ENCODE measurements around the gene HS6ST1. TPM values are rescaled to one million over a fixed set of nuclear protein-coding genes. Genes with fewer than 3 reads are reported as not detected.

Gene HS6ST1, protein sequence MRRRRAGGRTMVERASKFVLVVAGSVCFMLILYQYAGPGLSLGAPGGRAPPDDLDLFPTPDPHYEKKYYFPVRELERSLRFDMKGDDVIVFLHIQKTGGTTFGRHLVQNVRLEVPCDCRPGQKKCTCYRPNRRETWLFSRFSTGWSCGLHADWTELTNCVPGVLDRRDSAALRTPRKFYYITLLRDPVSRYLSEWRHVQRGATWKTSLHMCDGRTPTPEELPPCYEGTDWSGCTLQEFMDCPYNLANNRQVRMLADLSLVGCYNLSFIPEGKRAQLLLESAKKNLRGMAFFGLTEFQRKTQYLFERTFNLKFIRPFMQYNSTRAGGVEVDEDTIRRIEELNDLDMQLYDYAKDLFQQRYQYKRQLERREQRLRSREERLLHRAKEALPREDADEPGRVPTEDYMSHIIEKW
- total RNA-seq (2014; rRNA removed): 21.5 and 25.6 TPM in 2 replicates
- percentile 46 among the genes with signal in this experiment for Bru-seq, nascent RNA
- percentile 57 among the genes with signal in this experiment for BruChase-seq, experiment 1, labeled RNA remaining after a 6-hour chase
- percentile 54 among the genes with signal in this experiment for BruChase-seq, experiment 2, labeled RNA remaining after a 2-hour chase
- long read RNA-seq, partial matches to known transcripts: 0 of 36 reads
- long read RNA-seq, other reads (novel, unspliced or antisense): 32 of 36 reads

DNA sequence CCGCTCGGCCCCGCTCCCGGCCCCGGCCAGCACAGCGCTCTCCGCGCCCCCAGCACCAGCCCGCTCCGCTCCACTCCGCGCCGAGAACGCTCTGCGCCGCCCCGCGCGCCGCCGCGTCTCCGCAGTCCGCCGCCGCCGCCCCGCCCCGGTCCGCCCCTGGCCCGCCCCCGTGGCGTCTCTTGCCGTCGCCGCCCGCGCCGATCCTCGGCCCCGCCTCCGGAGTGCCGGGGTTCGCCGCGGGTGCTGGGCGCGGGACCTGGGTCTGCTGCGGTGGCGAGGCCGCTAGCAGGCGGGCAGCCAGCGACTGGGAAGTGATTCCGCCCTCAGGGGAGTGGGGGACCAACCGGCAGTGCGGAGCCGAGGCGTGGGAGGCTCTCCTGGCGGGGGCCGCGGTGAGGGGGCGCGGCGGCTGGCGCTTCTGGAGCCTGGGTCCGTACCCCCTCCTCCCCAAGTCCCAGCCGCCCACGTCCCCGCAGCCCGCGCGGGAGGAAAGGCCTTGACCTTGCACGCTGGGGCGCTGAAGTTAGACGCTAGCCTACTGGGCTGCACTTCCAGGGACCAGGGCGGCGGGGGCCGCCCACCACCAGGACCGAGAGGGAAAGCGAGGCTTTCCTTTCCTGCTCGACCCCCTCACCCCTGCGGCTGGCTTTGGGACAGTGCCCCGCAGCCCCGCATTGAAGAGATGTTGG lies at the start of gene HS6ST1:
Gene HS6ST1, minus strand, starts transcription at position 93 of the 689 bp plus-strand sequence. CDS start 305 bp downstream, outside the sequence.
- POLR2A ChIA-PET (ENCODE audit: unreplicated experiment): no interaction called here
- ATAC-seq: peak; percentile 78
- Histone ChIP-seq H4K20me1 (ENCODE audit: low read length) (peaks cover 25% of the 10 kb centered on the region), H3K9me2 (replicated peaks; ENCODE audit: low read length) (no peaks in the 10 kb centered on the region), H3K4me1 (ENCODE audit: insufficient read depth, low read length) (peaks cover 8% of the 10 kb centered on the region; the same call in 1 of the 2 replicates), H3K9ac (ENCODE audit: low read length) (peak within 1 kb of the TSS; percentile 63), H3K79me2 (ENCODE audit: low read length) (peaks cover 39% of the 10 kb centered on the region), H3K27ac (ENCODE audit: low read length) (no peak within 1 kb of the TSS), H3K9me3 (ENCODE audit: low read length) (no peaks in the 10 kb centered on the region), H3F3A (ENCODE audit: low read length, unreplicated experiment) (no peaks in the 10 kb centered on the region), H3K4me3 (ENCODE audit: low read length) (peak within 1 kb of the TSS; percentile 91), H3K4me2 (ENCODE audit: low read length) (peak within 1 kb of the TSS; percentile 100), H3K27me3 (ENCODE audit: low read length) (no peaks in the 10 kb centered on the region), H2AFZ (ENCODE audit: low read length) (peak within 1 kb of the TSS; percentile 95), H3K36me3 (ENCODE audit: low read depth, low read length) (no peaks in the 10 kb centered on the region)
- TF ChIP-seq EZH2 (IDR thresholded peaks at IDR 0.05; ENCODE audit: low read length, unreplicated experiment): no peak
- TF ChIP-seq EZH2phosphoT487 (IDR thresholded peaks at IDR 0.05; ENCODE audit: borderline replicate concordance, low read length): no peak
- TF ChIP-seq, protein P1, sequence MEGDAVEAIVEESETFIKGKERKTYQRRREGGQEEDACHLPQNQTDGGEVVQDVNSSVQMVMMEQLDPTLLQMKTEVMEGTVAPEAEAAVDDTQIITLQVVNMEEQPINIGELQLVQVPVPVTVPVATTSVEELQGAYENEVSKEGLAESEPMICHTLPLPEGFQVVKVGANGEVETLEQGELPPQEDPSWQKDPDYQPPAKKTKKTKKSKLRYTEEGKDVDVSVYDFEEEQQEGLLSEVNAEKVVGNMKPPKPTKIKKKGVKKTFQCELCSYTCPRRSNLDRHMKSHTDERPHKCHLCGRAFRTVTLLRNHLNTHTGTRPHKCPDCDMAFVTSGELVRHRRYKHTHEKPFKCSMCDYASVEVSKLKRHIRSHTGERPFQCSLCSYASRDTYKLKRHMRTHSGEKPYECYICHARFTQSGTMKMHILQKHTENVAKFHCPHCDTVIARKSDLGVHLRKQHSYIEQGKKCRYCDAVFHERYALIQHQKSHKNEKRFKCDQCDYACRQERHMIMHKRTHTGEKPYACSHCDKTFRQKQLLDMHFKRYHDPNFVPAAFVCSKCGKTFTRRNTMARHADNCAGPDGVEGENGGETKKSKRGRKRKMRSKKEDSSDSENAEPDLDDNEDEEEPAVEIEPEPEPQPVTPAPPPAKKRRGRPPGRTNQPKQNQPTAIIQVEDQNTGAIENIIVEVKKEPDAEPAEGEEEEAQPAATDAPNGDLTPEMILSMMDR (conservative IDR thresholded peaks at IDR 0.05; ENCODE audit: low read depth, low read length): no peak
- BruUV-seq (replicated peaks): no TSS peak
- peak; percentile 76 for DNase-seq
- intact Hi-C loops (cut with micrococcal nuclease): no loop called here
- CTCF ChIA-PET: no interaction called here

DNA sequence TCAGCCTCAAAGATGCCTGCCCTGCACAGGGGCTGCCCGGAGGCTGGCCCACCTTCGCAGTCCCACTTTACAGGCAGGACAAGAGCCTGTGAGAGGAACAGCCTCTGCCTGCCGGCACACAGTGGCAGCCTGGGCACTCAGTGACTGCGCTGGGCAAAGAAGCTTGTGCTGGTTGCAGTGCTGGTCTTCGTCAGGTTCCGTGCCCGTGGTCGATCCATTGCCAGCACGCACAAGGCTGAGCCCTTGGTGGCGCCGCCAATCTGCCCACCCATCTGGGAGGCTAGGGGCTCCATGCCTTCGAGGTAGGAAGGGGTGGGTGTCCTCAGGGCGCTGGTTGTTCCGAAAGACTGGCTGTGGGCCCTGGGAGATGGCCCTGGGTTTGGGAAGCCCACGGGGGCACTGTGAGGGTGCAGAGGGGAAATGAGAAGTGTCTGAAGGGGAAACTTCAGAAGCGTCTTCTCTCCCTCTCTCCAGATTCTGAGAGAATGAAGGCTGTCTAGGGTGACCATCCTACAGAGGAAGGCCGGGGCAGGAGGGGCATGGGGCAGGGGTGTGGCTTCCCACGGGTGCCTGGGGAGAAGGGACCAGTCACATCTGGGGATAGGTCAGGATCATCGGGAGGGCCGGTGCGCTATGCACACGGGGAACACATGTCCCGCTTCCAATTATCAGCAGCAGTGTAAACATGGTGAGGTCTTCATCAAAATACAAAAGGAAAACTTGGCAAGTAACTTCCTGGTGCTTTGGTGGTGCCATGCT lies 49.1 kb upstream of the HS6ST1 start:
- no peak for TF ChIP-seq EZH2phosphoT487 (IDR thresholded peaks at IDR 0.05; ENCODE audit: borderline replicate concordance, low read length)
- no peak for TF ChIP-seq EZH2 (IDR thresholded peaks at IDR 0.05; ENCODE audit: low read length, unreplicated experiment)
- TF ChIP-seq, protein P1 (conservative IDR thresholded peaks at IDR 0.05; ENCODE audit: low read depth, low read length): no peak
- POLR2A ChIA-PET (ENCODE audit: unreplicated experiment): no interaction called here
- no peak overlapping the region for H2AFZ ChIP-seq (ENCODE audit: low read length)

More for the DNA sequence above, 49.1 kb upstream of the HS6ST1 start:
- no peak overlapping the region for H3K4me3 ChIP-seq (ENCODE audit: low read length)
- H3F3A ChIP-seq (ENCODE audit: low read length, unreplicated experiment): no peaks in the 10 kb centered on the region
- ATAC-seq (no peak), DNase-seq (no peak)
- no TSS peak for BruUV-seq (replicated peaks)
- H3K27ac ChIP-seq (ENCODE audit: low read length): no peak overlapping the region
- no peaks in the 10 kb centered on the region for H3K9me2 ChIP-seq (replicated peaks; ENCODE audit: low read length)
- no peaks in the 10 kb centered on the region for H3K79me2 ChIP-seq (ENCODE audit: low read length)
- H3K9ac ChIP-seq (ENCODE audit: low read length): no peak overlapping the region
- no peak overlapping the region for H3K4me2 ChIP-seq (ENCODE audit: low read length)
- no peaks in the 10 kb centered on the region for H3K4me1 ChIP-seq (ENCODE audit: insufficient read depth, low read length)
- H4K20me1 ChIP-seq (ENCODE audit: low read length): no peaks in the 10 kb centered on the region
- intact Hi-C loops (cut with micrococcal nuclease): no loop called here
- peaks cover 35% of the 10 kb centered on the region for H3K27me3 ChIP-seq (ENCODE audit: low read length)
- CTCF ChIA-PET: no interaction called here
- H3K9me3 ChIP-seq (ENCODE audit: low read length): no peaks in the 10 kb centered on the region
- no peaks in the 10 kb centered on the region for H3K36me3 ChIP-seq (ENCODE audit: low read depth, low read length)

Data from PC-3 (cell line).